Fibroblast of gingiva (primary cell): ENCODE data around the gene NDUFAF7.
"Not testable (repeated sequence)": the region's sequence is repeated elsewhere in the genome, so short reads cannot be mapped to it uniquely, and the experiment has no call there.

ENCODE experiments used
- DNase-seq: peaks from one replicate; pipeline ENCODE4 v3.0.0-alpha.2; 2011; ENCODE audit warnings: low read depth

The NDUFAF7 gene

GRCh38 chr2:37283207-37283606 lies 51.7 kb downstream of the NDUFAF7 start:
- peak; percentile 85 for DNase-seq

- DNase-seq, result peak; percentile 75
Measured at GRCh38 chr2:37284381-37284780, 52.9 kb downstream of the NDUFAF7 start.

GRCh38 chr2:37287966-37288365 lies 56.5 kb downstream of the NDUFAF7 start:
- no peak for DNase-seq

- no peak for DNase-seq
Measured at GRCh38 chr2:37291680-37292079, 60.2 kb downstream of the NDUFAF7 start.

- not testable (repeated sequence) for DNase-seq
Measured at GRCh38 chr2:37294858-37295257, 63.4 kb downstream of the NDUFAF7 start.

- no peak for DNase-seq
Measured at GRCh38 chr2:37295469-37296073, 64.1 kb downstream of the NDUFAF7 start.

- DNase-seq, result no peak
Measured at GRCh38 chr2:37297632-37298031, 66.2 kb downstream of the NDUFAF7 start.
